H1 (cell line): ENCODE measurements around the gene PPP1R3G. TPM values are rescaled to one million over a fixed set of nuclear protein-coding genes. Genes with fewer than 3 reads are reported as not detected.
A peak's percentile ranks its signal among the peaks of the same experiment; 100 is the strongest.

Source experiments
- KDM4A ChIP-seq: IDR thresholded peaks from one replicate; pipeline ENCODE4 v1.7.1; 2012; ENCODE audit warnings: low read depth, mild to moderate bottlenecking, moderate library complexity, low read length, inconsistent platforms; ENCODE audit not compliant: severe bottlenecking
- SAP30 ChIP-seq: fragments of 300-600 bp; sonication (generic); IDR thresholded peaks from 2 replicates; pipeline ENCODE4 v1.7.1; 2012; ENCODE audit warnings: low read length, moderate library complexity, mild to moderate bottlenecking, inconsistent platforms; ENCODE audit not compliant: insufficient read depth, insufficient replicate concordance
- TAF7 ChIP-seq: optimal IDR thresholded peaks from 2 replicates; pipeline ENCODE3; 2011; ENCODE audit warnings: low read depth, mild to moderate bottlenecking, inconsistent platforms, low read length, moderate library complexity, borderline replicate concordance
- polyA plus RNA-seq, 7 experiments: library from polyadenylated mRNA; depleted of rRNA in 3 of 7; stranded (reverse) in 5 of 7; unstranded in 2 of 7; fragments of >200 nt in 5 of 7; fragments of 200-250 nt in 2 of 7; gene quantifications; 1 replicate in 5 of 7; 2 replicates in 1 of 7; 4 replicates in 1 of 7; pipeline versions ENCODE4 v1.2.1 to v1.2.3, GENCODE V29; 2011 to 2013; ENCODE audit warnings: missing spikeins in 2 of 7, mixed read lengths in 2 of 7
- total RNA-seq: library from RNA; stranded (reverse); fragmentation: NEBNext Ultra II Directional; extraction: Animal tissue kit (Norgen Biotek cat#: 25700); gene quantifications from 2 replicates; pipeline ENCODE4 v1.2.1, GENCODE V29; 2021
- TF ChIP-seq, protein P1 (sequence below): IDR thresholded peaks from 2 replicates; pipeline ENCODE4 v1.6.1; 2012; ENCODE audit warnings: inconsistent platforms

Gene PPP1R3G
- total and polyA plus RNA-seq, 2 of the 8 experiments (the other 6 are each of a cell fraction or from before 2014, with no cell fraction given) = 0.03 to 0.09 TPM

DNA sequence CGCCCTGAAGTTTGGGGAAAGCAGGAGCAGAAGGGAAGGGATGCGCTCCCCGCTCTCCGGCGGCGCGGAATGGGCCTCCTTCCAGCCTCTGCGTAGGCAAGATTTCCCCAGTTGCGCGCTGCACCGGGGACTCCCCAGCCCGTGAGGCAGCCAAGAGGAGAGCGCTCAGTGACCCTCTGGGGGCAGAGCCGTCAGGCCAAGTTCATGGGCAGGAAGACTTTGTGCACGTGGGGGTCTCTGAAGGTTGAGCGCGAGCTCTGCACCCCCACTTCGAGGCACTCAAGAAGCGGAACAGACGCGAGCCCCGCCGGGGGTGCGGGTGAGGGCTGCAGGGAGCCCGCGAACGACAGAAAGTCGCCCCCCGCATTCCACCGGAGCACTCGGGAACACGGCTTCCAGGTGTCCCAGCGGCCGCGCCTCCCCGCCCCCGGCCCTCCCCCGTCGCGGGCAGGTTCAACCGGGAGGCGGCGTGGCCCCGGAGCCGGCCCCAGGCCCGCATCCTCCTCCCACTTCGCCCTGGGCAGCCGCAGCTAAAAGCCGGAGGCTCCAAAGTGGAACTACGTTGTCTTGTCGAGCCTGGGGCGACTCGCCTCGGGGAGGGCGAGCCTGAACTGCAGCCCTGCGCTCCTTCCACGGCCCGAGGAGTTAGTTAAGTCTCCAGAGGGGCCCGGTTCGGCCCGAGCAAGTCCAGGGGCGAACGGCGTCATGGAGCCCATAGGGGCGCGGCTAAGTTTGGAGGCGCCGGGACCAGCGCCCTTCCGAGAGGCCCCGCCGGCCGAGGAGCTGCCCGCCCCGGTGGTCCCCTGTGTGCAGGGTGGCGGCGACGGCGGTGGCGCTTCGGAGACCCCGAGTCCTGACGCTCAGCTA is at the start of gene PPP1R3G (continued):
- TF ChIP-seq TAF7 (no peak), SAP30 (no peak), KDM4A (peak; percentile 22)
- TF ChIP-seq, protein P1, sequence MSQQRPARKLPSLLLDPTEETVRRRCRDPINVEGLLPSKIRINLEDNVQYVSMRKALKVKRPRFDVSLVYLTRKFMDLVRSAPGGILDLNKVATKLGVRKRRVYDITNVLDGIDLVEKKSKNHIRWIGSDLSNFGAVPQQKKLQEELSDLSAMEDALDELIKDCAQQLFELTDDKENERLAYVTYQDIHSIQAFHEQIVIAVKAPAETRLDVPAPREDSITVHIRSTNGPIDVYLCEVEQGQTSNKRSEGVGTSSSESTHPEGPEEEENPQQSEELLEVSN = 0 out of 2 replicates have a peak, but pooled peaks have one; percentile 8
